Tibial artery (tissue), 4 donors: ENCODE measurements around the gene HNRNPK.

ENCODE experiments used
- DNase-seq, 2 donors: peaks; one replicate each; pipeline ENCODE4 v3.0.0-alpha.2; 2019
- H3K27ac ChIP-seq, 2 donors: fragments of 200-600 bp; sonication (generic) in 1 of 2; 1 replicate in 1 of 2; 2 replicates in 1 of 2; pipeline ENCODE4 v1.5.1; 2018 to 2019; ENCODE audit warnings: mild to moderate bottlenecking in 1 of 2
- H3K27me3 ChIP-seq, 2 donors: fragments of 200-600 bp; sonication (generic) in 1 of 2; one replicate each; pipeline versions ENCODE4 v1.5.1 to v1.6.0; 2016 to 2019
- H3K36me3 ChIP-seq, 3 donors: fragments of 200-600 bp; sonication (generic) in 2 of 3; one replicate each; pipeline ENCODE4 v1.5.1; 2016 to 2019; ENCODE audit warnings: mild to moderate bottlenecking in 2 of 3
- H3K4me1 ChIP-seq, 4 donors: fragments of 200-600 bp; sonication (generic) in 2 of 4; 1 replicate in 3 of 4; 2 replicates in 1 of 4; pipeline ENCODE4 v1.5.1; 2016 to 2019
- H3K4me3 ChIP-seq, 2 donors: fragments of 200-600 bp; sonication (generic) in 1 of 2; 1 replicate in 1 of 2; 2 replicates in 1 of 2; pipeline ENCODE4 v1.5.1; 2018 to 2019; ENCODE audit warnings: mild to moderate bottlenecking in 2 of 2
- H3K9me3 ChIP-seq, 3 donors: fragments of 200-600 bp; sonication (generic) in 1 of 3; one replicate each; pipeline ENCODE4 v1.5.1; 2016 to 2019
- CTCF ChIP-seq, 2 experiments: fragments of 200-600 bp in 1 of 2; fragments of 450-650 bp in 1 of 2; IDR thresholded peaks; one replicate each; pipeline ENCODE4 v1.5.1; 2017 to 2019; ENCODE audit warnings: antibody characterized with exemption in 2 of 2, mild to moderate bottlenecking in 1 of 2, moderate library complexity in 1 of 2
- intact Hi-C: fragments of 100-400 bp; cut with DNase I; formaldehyde crosslinking; loops from one replicate; pipeline ENCODE4 v1.15.0; 2023; ENCODE audit warnings: low total_unique reads

HNRNPK gene

GRCh38 chr9:83932011-83932410 is 48.0 kb downstream of the HNRNPK start:
- no peak for TF ChIP-seq CTCF (IDR thresholded peaks at IDR 0.05)
- no peak overlapping the region for H3K27ac ChIP-seq
- no peaks in the 10 kb centered on the region for H3K36me3 ChIP-seq
- intact Hi-C loops: no loop called here
- H3K4me3 ChIP-seq: no peak overlapping the region
- no peak for DNase-seq
- H3K4me1 ChIP-seq: no peaks in the 10 kb centered on the region
- H3K27me3 ChIP-seq: no peaks in the 10 kb centered on the region
- H3K9me3 ChIP-seq: no peaks in the 10 kb centered on the region

DNA sequence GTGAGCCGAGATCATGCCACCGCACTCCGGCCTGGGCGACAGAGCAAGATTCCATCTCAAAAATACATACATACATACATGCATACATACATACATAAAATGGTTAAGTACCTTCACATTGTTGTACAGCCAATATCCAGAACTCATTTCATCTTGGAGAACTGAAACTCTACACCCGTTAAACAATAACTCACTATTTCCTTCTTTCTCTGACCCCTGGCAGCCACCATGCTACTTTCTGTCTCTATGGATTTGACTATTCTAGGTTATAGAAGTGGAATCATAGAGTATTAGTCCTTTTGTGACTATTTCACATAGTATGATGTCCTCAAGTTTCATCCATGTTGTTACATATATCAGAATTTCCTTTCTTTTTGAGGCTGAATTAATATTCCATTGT is 49.1 kb downstream of the HNRNPK start:
- Histone ChIP-seq H3K9me3 (no peaks in the 10 kb centered on the region), H3K36me3 (no peaks in the 10 kb centered on the region), H3K4me3 (no peak overlapping the region), H3K4me1 (no peaks in the 10 kb centered on the region), H3K27ac (no peak overlapping the region), H3K27me3 (no peaks in the 10 kb centered on the region)
- intact Hi-C loops: no loop called here
- no peak for TF ChIP-seq CTCF (IDR thresholded peaks at IDR 0.05)
- DNase-seq: no peak

DNA sequence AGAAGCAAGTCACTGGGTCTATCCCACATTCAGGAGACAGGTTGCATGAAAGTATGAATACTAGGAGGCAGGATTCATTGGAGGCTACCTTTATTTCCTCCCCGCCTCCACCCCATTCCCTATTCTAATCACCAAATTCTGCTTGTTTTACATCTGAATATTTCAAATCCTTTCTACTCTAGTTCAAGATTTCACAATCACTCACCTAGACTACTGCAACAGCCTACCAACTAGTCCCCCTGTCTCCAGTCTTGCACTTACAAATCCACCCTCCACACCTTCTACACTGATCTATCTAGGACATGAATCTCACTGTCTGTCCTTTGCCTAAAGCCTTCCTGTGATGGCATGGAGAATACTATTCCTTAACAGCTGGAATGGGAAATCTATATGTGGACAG is 52.4 kb downstream of the HNRNPK start:
- no peak for DNase-seq
- no peak for TF ChIP-seq CTCF (IDR thresholded peaks at IDR 0.05)

DNA sequence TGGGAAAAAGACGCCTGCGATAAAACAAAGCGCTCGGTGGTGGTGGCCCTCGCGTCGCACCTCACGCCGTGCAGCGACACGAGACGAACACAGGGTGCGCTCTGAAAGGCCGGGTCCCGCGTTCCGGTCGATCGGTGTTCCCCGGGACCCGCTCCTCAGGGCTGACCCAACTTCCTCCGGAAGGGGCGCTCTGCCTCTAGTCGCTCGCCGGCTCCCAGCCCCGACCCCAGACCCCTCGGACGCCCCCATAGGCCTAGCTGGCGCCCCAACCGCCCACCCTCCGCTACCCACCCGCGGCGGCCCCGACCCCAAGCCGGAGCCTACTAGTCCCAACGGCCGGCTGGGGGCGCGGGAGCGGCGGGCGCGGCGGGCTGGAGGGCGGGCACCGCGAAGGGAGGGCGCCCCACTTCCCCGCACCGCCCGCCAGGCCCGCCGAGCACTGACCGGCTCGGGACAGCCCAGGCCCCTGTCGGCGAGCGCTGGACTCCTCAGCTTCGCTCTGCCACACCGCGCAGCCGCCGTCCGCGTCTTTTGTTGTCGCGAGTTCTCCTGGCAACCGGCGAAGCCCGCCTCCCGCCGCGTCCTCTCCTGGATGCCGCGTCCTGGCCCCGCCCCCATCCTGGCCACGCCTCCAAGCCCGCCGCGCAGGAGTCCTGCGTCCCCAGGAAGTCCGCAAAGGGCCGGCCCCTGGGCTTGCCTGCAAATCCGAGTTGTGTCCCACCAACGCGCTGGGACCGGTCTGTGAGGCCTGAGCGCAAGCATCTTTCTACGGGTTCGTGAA is 58.9 kb downstream of the HNRNPK start, which contains the start of gene KIF27:
Gene KIF27, minus strand, starts transcription at position 506 of the 781 bp plus-strand sequence. CDS start 5,841 bp downstream, outside the sequence.
- Histone ChIP-seq H3K36me3 (no peaks in the 10 kb centered on the region), H3K9me3 (no peaks in the 10 kb centered on the region), H3K4me3 (peak within 1 kb of the TSS; percentile 86 to 99), H3K4me1 (peaks cover 0 to 11% (median 6%) of the 10 kb centered on the region in 4 donors), H3K27me3 (no peaks in the 10 kb centered on the region), H3K27ac (peak within 1 kb of the TSS; percentile 92 to 100)
- DNase-seq: peak; percentile 99
- intact Hi-C loops: loop anchor here (5.0 kb wide), 1 partner anchor 61 kb away; the partner anchor contains the start of genes HNRNPK and RMI1
- TF ChIP-seq CTCF (IDR thresholded peaks at IDR 0.05): peak; percentile 46 to 60

More for the DNA sequence above, 52.4 kb downstream of the HNRNPK start:
- H3K36me3 ChIP-seq: no peaks in the 10 kb centered on the region
- no peak overlapping the region for H3K4me3 ChIP-seq
- H3K4me1 ChIP-seq: no peaks in the 10 kb centered on the region
- intact Hi-C loops: no loop called here
- no peaks in the 10 kb centered on the region for H3K27me3 ChIP-seq
- H3K9me3 ChIP-seq: no peaks in the 10 kb centered on the region
- no peak overlapping the region for H3K27ac ChIP-seq

DNA sequence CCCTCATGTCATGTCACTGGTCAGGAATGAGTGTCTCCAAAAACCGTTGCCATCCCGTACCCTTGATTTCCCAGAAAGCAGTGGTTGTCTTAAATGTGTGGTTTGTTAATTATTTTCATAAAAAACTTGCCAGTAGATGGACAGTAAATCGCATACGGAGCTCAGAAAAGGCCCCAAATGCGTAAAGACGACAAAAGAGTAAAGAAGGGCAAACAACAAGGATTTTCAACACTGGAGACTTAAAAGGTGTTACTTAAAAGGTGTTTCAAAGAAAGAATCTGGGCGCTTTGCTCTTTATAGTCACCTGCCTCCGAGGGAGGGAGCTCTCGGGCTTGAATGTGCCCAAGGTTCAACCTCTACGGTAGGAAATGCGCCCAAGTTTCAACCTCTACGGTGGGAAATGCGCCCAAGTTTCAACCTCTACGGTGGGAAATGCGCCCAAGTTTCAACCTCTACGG is 59.5 kb downstream of the HNRNPK start:
- H3K9me3 ChIP-seq: no peaks in the 10 kb centered on the region
- TF ChIP-seq CTCF (IDR thresholded peaks at IDR 0.05): no peak
- intact Hi-C loops: loop anchor here (5.0 kb wide), 1 partner anchor 62 kb away; the partner anchor contains the start of genes HNRNPK and RMI1
- H3K4me1 ChIP-seq: peaks cover 0 to 11% (median 6%) of the 10 kb centered on the region in 4 donors
- H3K27ac ChIP-seq: peak overlapping the region; percentile 92 to 100
- no peaks in the 10 kb centered on the region for H3K27me3 ChIP-seq
- peak overlapping the region; percentile 86 to 99 for H3K4me3 ChIP-seq
- no peak for DNase-seq
- no peaks in the 10 kb centered on the region for H3K36me3 ChIP-seq
